Measurements from ENCODE around the gene JAKMIP3.

Gene JAKMIP3

GRCh38 chr10:132058111-132058745, 7.5 kb upstream of the JAKMIP3 start:
- TF ChIP-seq CTCF (IDR thresholded peaks at IDR 0.05; ENCODE audit: control insufficient read depth, insufficient read depth, low read depth, low read length, missing control alignments): no peak
- no peak for DNase-seq (ENCODE audit: low read depth)
- no peak overlapping the region for H3K4me3 ChIP-seq (ENCODE audit: control insufficient read depth, low read depth, low read length)

GRCh38 chr10:132058793-132059759, 6.7 kb upstream of the JAKMIP3 start:
- DNase-seq (ENCODE audit: low read depth): no peak
- H3K4me3 ChIP-seq (ENCODE audit: control insufficient read depth, low read depth, low read length): no peak overlapping the region
- no peak for TF ChIP-seq CTCF (IDR thresholded peaks at IDR 0.05; ENCODE audit: control insufficient read depth, insufficient read depth, low read depth, low read length, missing control alignments)

- TF ChIP-seq CTCF (IDR thresholded peaks at IDR 0.05; ENCODE audit: control insufficient read depth, insufficient read depth, low read depth, low read length, missing control alignments): no peak
- DNase-seq (ENCODE audit: low read depth): no peak
- no peak overlapping the region for H3K4me3 ChIP-seq (ENCODE audit: control insufficient read depth, low read depth, low read length)
Measured at GRCh38 chr10:132059760-132060508, 5.8 kb upstream of the JAKMIP3 start.

- TF ChIP-seq CTCF (IDR thresholded peaks at IDR 0.05; ENCODE audit: control insufficient read depth, insufficient read depth, low read depth, low read length, missing control alignments): no peak
- no peak for DNase-seq (ENCODE audit: low read depth)
- H3K4me3 ChIP-seq (ENCODE audit: control insufficient read depth, low read depth, low read length): no peak overlapping the region
Measured at GRCh38 chr10:132061030-132061429, 4.7 kb upstream of the JAKMIP3 start.

- H3K4me3 ChIP-seq (ENCODE audit: control insufficient read depth, low read depth, low read length): no peak overlapping the region
- TF ChIP-seq CTCF (IDR thresholded peaks at IDR 0.05; ENCODE audit: control insufficient read depth, insufficient read depth, low read depth, low read length, missing control alignments): no peak
Measured at GRCh38 chr10:132061465-132061864, 4.3 kb upstream of the JAKMIP3 start.

GRCh38 chr10:132062116-132062515, 3.6 kb upstream of the JAKMIP3 start:
- no peak overlapping the region for H3K4me3 ChIP-seq (ENCODE audit: control insufficient read depth, low read depth, low read length)
- TF ChIP-seq CTCF (IDR thresholded peaks at IDR 0.05; ENCODE audit: control insufficient read depth, insufficient read depth, low read depth, low read length, missing control alignments): no peak
- DNase-seq (ENCODE audit: low read depth): no peak

More at GRCh38 chr10:132061465-132061864, 4.3 kb upstream of the JAKMIP3 start:
- no peak for DNase-seq (ENCODE audit: low read depth)
